HG03342 (cell line): ENCODE results near the gene CACTIN.
"Not testable (repeated sequence)": the region's sequence is repeated elsewhere in the genome, so short reads cannot be mapped to it uniquely, and the experiment has no call there.

Experiments
- ATAC-seq: cut with Tn5 transposase; IDR thresholded peaks from one replicate; pipeline ENCODE4 v1.9.1; 2021; ENCODE audit warnings: mild to moderate bottlenecking, moderate library complexity; ENCODE audit not compliant: unreplicated experiment

Gene CACTIN

GRCh38 chr19:3626473-3627350, at the start of gene CACTIN:
CACTIN (minus strand) TSS chr19:3626790; CDS start chr19:3626762, 28 bp downstream.
- ATAC-seq, result peak; percentile 89

DNA sequence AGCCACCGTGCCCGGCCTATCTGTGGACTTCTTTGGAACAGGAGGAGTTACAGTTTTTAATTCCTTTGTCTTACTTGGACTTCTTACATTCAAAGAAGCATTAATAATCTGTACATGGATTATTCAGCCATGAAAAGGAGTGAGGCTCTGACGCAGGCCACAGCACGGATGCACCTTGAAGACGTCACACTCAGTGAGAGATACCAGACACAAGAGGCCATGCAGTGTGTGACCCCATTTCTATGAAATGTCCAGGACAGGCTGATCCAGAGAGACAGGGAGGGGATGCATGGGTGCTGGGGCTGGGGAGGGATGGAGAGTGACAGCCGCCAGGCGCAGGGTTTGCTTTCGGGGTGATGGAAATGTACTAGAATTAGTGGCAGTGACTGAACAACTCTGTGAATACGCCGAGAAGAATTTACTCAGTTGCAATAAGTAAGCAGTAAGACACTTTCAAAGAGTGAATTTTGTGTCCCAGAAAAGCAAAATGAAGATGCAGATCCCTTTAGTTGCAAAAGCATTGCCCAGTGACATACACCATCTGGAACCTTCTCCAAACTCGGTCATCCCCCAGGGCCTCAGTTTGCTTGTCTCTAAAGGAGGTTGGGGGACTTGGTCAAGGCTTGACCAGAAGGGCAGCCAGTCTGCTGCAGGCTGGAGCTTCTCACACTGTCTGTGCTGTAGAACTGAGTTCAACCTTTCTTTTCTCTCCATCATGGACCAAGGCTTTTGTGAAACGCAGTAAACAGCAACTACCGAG, 48.4 kb upstream of the CACTIN start:
- ATAC-seq, result no peak

DNA sequence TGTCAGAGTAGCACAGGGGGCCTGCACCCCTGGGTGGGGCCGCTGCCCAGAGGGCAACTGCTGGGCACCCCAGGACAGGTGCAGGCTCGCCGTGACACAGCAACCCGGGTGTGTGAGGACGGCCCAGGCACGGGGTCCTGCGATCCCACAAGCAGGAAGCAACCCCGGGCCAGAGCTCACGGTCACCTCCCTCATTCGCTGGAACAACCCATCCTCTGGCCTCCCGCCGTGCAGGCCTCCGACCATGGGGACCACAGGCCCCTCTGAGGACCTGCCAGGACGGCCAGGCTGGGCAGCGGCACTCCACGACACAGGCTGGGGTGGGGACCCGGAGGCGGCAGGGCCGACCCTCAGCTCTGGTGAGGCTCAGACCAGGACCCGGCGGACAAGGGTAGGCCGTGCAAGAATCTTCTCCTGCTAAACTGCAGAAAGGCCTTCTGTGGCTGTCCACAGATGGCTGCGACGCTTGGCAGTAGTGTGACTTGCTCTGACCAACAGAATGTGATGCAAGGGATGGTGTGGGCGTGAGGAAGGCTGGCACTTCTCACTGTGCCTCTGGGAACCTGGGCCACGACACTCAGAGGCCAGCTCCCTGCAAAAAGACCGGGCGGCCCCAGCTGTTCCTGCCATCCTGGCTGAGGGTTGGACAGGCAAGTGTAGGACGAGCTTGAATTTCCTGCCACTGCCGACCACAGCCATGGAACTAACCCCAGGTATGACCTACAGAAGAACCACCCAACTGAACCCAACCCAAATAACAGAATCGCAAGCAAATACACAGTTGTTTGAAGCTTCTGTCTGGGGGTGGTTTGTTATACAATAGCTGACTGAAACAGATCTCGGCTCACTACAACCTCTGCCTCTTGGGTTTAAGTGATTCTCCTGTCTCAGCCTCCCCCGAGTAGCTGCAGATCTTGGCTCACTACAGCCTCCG, 47.2 kb upstream of the CACTIN start:
- no peak for ATAC-seq

GRCh38 chr19:3672993-3673392, 46.4 kb upstream of the CACTIN start:
- ATAC-seq, result no peak

GRCh38 chr19:3672575-3672948, 46.0 kb upstream of the CACTIN start:
- no peak for ATAC-seq

- ATAC-seq, result no peak
These were observed 45.3 kb upstream of the CACTIN start for GRCh38 chr19:3671680-3672574.

GRCh38 chr19:3670796-3671679, 44.4 kb upstream of the CACTIN start:
- no peak for ATAC-seq

DNA sequence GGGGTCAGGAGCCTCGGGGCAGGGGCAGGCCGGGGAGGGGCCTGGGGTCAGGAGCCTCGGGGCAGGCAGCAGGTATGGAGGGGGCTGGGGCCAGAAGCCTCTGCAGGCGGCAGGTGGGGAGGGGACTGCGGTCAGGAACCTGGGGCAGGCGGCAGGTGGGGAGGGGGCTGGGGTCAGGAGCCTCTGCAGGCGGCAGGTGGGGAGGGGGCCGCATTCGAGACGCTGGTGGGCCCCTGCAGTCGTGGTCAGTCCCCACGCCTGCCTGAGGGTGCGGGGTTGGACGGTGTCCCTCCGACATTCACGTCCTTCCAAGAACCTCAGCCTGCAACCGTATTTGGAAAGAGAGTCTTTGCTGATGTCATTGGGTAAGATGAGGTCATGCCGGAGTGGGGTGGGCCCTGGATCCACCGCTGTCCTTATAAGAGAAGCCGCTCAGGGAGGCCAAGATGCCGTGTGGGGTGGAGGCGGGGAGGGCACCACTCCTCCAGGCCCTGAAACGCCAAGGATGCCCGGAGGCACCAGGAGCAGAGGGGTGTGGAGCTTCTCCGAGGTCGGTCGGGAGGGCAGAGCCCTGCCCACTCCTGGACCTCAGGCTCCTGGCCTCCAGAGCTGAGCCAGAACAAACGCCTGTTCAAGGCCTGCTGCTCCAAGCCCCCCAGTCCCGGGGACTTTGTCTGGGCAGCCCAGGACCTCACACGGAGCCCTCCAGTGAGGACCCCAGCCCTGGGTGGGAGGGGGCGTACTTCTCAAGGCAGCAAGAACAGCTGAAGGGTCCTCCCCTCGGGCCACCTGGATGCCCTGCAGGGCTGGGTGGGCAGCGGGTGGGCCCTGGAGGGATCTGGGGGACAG, 43.6 kb upstream of the CACTIN start:
- ATAC-seq, result no peak

DNA sequence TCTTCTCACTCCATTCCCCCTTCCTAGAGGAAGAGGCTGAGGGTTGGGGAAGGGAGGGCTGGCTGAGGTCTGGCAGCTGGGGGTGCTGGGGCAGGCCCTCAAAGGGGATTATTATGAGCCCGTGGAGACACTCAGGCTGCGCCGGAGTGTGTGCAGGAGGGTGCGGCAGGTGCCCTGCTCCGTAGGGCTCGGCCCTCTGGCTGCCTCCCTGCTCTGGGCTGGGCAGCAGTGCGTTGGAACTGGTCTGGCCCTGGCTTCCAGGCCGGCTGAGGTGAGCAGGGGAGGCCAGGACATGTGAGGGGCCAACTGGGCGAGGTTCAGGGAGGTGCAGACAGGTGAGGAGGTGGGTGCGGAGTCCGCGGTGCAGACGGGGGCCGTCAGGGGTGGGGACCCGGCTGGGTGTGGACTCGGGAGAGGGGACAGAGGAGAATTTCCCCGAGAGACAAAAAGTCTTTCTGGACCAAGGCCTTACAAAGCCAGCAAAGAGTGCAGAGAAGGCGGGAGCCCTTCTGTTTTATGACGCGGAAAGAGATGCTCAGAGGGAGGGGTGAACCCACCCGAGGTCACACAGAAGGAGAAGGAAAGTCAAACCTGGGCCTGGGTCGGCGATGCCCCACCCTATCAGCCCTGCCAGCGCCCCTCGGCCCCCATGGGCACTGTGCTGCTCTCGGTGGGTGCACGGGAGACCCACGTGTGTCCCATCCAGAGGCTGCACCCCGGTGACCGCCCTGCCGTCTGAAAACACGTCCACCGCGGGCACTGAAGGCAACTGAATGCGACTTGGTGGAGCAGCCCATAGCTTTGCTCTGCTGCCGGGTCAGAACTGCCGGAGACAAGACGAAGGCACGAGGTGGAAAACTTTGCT, 42.7 kb upstream of the CACTIN start:
- ATAC-seq, result no peak

- ATAC-seq, result no peak
These were observed 41.9 kb upstream of the CACTIN start for GRCh38 chr19:3668331-3669081.

- no peak for ATAC-seq
These were observed 41.2 kb upstream of the CACTIN start for GRCh38 chr19:3667766-3668165.

DNA sequence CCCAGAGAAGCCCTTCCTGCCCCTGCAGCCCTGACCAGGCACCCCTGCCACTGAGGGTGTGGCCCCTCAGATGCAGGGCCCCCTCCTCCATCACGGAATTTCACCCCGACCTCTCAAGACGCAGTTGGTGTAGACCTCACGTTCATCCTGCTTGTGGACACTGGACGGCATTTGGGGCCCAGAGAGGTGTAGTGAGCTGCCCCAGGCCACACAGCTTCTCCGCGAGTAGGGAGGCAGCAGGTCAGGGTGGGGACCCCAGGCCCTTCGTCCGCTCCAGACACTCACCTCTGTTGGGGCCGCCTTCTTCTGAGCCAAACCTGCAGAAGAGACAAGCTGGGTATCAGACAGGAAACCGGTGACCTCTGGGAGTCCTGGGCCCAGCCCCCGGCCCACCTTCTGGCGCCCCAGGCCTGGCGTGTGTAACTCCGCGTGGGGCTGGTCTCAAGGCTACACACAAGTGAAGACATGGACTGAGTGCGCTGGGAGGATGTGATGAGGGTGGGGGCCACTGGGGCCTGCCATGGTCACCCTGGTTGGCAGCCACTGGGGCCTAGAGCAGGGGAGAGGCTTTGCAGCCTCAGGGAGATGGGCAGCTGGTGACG, 40.5 kb upstream of the CACTIN start:
- no peak for ATAC-seq

- ATAC-seq, result not testable (repeated sequence)
These were observed 39.9 kb upstream of the CACTIN start for GRCh38 chr19:3666545-3666856.

- no peak for ATAC-seq
These were observed 39.3 kb upstream of the CACTIN start for GRCh38 chr19:3665681-3666544.
